Measurements from ENCODE around the gene LRCH1. TPM values are rescaled to one million over a fixed set of nuclear protein-coding genes. Genes with fewer than 3 reads are reported as not detected.
A peak's percentile ranks its signal among the peaks of the same experiment; 100 is the strongest.

LRCH1 gene
- total RNA-seq, 2 experiments from 2014 or later, result 16.9 to 18.1 TPM

GRCh38 chr13:46716821-46717220 lies 163.9 kb downstream of the LRCH1 start:
- H3K4me3 Mint-ChIP-seq, result no peak overlapping the region
- DNase-seq, result no peak
- H3K27ac Mint-ChIP-seq, result no peak overlapping the region
- no peaks in the 10 kb centered on the region for H3K4me1 Mint-ChIP-seq
- H3K27me3 Mint-ChIP-seq, result no peaks in the 10 kb centered on the region
- peaks cover 3% of the 10 kb centered on the region for H3K36me3 Mint-ChIP-seq
- no peaks in the 10 kb centered on the region for H3K9me3 Mint-ChIP-seq

GRCh38 chr13:46717275-46717674 lies 164.3 kb downstream of the LRCH1 start:
- no peaks in the 10 kb centered on the region for H3K4me1 Mint-ChIP-seq
- no peak for DNase-seq
- H3K36me3 Mint-ChIP-seq, result peaks cover 3% of the 10 kb centered on the region
- H3K9me3 Mint-ChIP-seq, result no peaks in the 10 kb centered on the region
- H3K27me3 Mint-ChIP-seq, result no peaks in the 10 kb centered on the region
- no peak overlapping the region for H3K4me3 Mint-ChIP-seq
- H3K27ac Mint-ChIP-seq, result no peak overlapping the region

- Mint-ChIP-seq H3K9me3 (no peaks in the 10 kb centered on the region), H3K27ac (no peak overlapping the region), H3K4me1 (no peaks in the 10 kb centered on the region), H3K36me3 (peaks cover 1% of the 10 kb centered on the region), H3K27me3 (no peaks in the 10 kb centered on the region), H3K4me3 (no peak overlapping the region)
- no peak for DNase-seq
Observed at GRCh38 chr13:46717856-46718255, 164.9 kb downstream of the LRCH1 start.

GRCh38 chr13:46720189-46720588 lies 167.2 kb downstream of the LRCH1 start:
- no peaks in the 10 kb centered on the region for H3K27me3 Mint-ChIP-seq
- peaks cover 16% of the 10 kb centered on the region for H3K36me3 Mint-ChIP-seq
- no peak overlapping the region for H3K4me3 Mint-ChIP-seq
- no peak overlapping the region for H3K27ac Mint-ChIP-seq
- H3K4me1 Mint-ChIP-seq, result no peaks in the 10 kb centered on the region
- H3K9me3 Mint-ChIP-seq, result no peaks in the 10 kb centered on the region
- no peak for DNase-seq

- H3K27ac Mint-ChIP-seq, result no peak overlapping the region
- H3K4me1 Mint-ChIP-seq, result no peaks in the 10 kb centered on the region
- peak; percentile 5 for DNase-seq
- H3K9me3 Mint-ChIP-seq, result no peaks in the 10 kb centered on the region
- no peak overlapping the region for H3K4me3 Mint-ChIP-seq
- H3K27me3 Mint-ChIP-seq, result no peaks in the 10 kb centered on the region
- peaks cover 16% of the 10 kb centered on the region for H3K36me3 Mint-ChIP-seq
Observed at GRCh38 chr13:46721054-46721453, 168.1 kb downstream of the LRCH1 start.

GRCh38 chr13:46726347-46726746 lies 173.4 kb downstream of the LRCH1 start:
- H3K4me3 Mint-ChIP-seq, result no peak overlapping the region
- DNase-seq, result no peak
- H3K4me1 Mint-ChIP-seq, result peaks cover 3% of the 10 kb centered on the region
- no peak overlapping the region for H3K27ac Mint-ChIP-seq
- H3K36me3 Mint-ChIP-seq, result peaks cover 43% of the 10 kb centered on the region
- no peaks in the 10 kb centered on the region for H3K9me3 Mint-ChIP-seq
- no peaks in the 10 kb centered on the region for H3K27me3 Mint-ChIP-seq

- Mint-ChIP-seq H3K27me3 (no peaks in the 10 kb centered on the region), H3K4me3 (no peak overlapping the region), H3K4me1 (peaks cover 3% of the 10 kb centered on the region), H3K36me3 (peaks cover 44% of the 10 kb centered on the region), H3K27ac (no peak overlapping the region), H3K9me3 (no peaks in the 10 kb centered on the region)
- peak; percentile 31 for DNase-seq
Observed at GRCh38 chr13:46728777-46729176, 175.8 kb downstream of the LRCH1 start.

GRCh38 chr13:46731535-46731934 lies 178.6 kb downstream of the LRCH1 start:
- Mint-ChIP-seq H3K9me3 (no peaks in the 10 kb centered on the region), H3K4me1 (peaks cover 3% of the 10 kb centered on the region), H3K4me3 (no peak overlapping the region), H3K27me3 (no peaks in the 10 kb centered on the region), H3K36me3 (peaks cover 29% of the 10 kb centered on the region), H3K27ac (no peak overlapping the region)
- no peak for DNase-seq

GRCh38 chr13:46735425-46735824 lies 182.5 kb downstream of the LRCH1 start:
- H3K27me3 Mint-ChIP-seq, result no peaks in the 10 kb centered on the region
- no peak overlapping the region for H3K4me3 Mint-ChIP-seq
- no peaks in the 10 kb centered on the region for H3K9me3 Mint-ChIP-seq
- no peak overlapping the region for H3K27ac Mint-ChIP-seq
- peaks cover 8% of the 10 kb centered on the region for H3K36me3 Mint-ChIP-seq
- no peaks in the 10 kb centered on the region for H3K4me1 Mint-ChIP-seq
- DNase-seq, result no peak

- Mint-ChIP-seq H3K4me1 (no peaks in the 10 kb centered on the region), H3K27ac (no peak overlapping the region), H3K4me3 (no peak overlapping the region), H3K36me3 (peaks cover 6% of the 10 kb centered on the region), H3K27me3 (no peaks in the 10 kb centered on the region), H3K9me3 (no peaks in the 10 kb centered on the region)
- DNase-seq, result no peak
Observed at GRCh38 chr13:46736541-46737310, 183.8 kb downstream of the LRCH1 start.

GRCh38 chr13:46738055-46738454 lies 185.1 kb downstream of the LRCH1 start:
- H3K27me3 Mint-ChIP-seq, result no peaks in the 10 kb centered on the region
- no peak overlapping the region for H3K27ac Mint-ChIP-seq
- H3K4me3 Mint-ChIP-seq, result no peak overlapping the region
- DNase-seq, result no peak
- peaks cover 5% of the 10 kb centered on the region for H3K36me3 Mint-ChIP-seq
- H3K9me3 Mint-ChIP-seq, result no peaks in the 10 kb centered on the region
- H3K4me1 Mint-ChIP-seq, result no peaks in the 10 kb centered on the region

- Mint-ChIP-seq H3K4me1 (no peaks in the 10 kb centered on the region), H3K36me3 (peaks cover 5% of the 10 kb centered on the region), H3K27me3 (no peaks in the 10 kb centered on the region), H3K27ac (no peak overlapping the region), H3K4me3 (no peak overlapping the region), H3K9me3 (no peaks in the 10 kb centered on the region)
- DNase-seq, result no peak
Observed at GRCh38 chr13:46738766-46739165, 185.8 kb downstream of the LRCH1 start.

- Mint-ChIP-seq H3K27ac (no peak overlapping the region), H3K9me3 (no peaks in the 10 kb centered on the region), H3K36me3 (peaks cover 5% of the 10 kb centered on the region), H3K4me3 (no peak overlapping the region), H3K27me3 (no peaks in the 10 kb centered on the region), H3K4me1 (no peaks in the 10 kb centered on the region)
- no peak for DNase-seq
Observed at GRCh38 chr13:46739447-46740098, 186.6 kb downstream of the LRCH1 start.

GRCh38 chr13:46743191-46743590 lies 190.2 kb downstream of the LRCH1 start:
- no peaks in the 10 kb centered on the region for H3K27me3 Mint-ChIP-seq
- H3K4me3 Mint-ChIP-seq, result no peak overlapping the region
- H3K27ac Mint-ChIP-seq, result no peak overlapping the region
- peaks cover 17% of the 10 kb centered on the region for H3K36me3 Mint-ChIP-seq
- DNase-seq, result no peak
- H3K9me3 Mint-ChIP-seq, result no peaks in the 10 kb centered on the region
- no peaks in the 10 kb centered on the region for H3K4me1 Mint-ChIP-seq

GRCh38 chr13:46745062-46745461 lies 192.1 kb downstream of the LRCH1 start:
- Mint-ChIP-seq H3K27ac (no peak overlapping the region), H3K36me3 (peaks cover 22% of the 10 kb centered on the region), H3K4me3 (no peak overlapping the region), H3K9me3 (no peaks in the 10 kb centered on the region), H3K4me1 (peaks cover 4% of the 10 kb centered on the region), H3K27me3 (no peaks in the 10 kb centered on the region)
- no peak for DNase-seq

- Mint-ChIP-seq H3K36me3 (peaks cover 25% of the 10 kb centered on the region), H3K9me3 (no peaks in the 10 kb centered on the region), H3K27ac (no peak overlapping the region), H3K27me3 (no peaks in the 10 kb centered on the region), H3K4me3 (no peak overlapping the region), H3K4me1 (peaks cover 7% of the 10 kb centered on the region)
- DNase-seq, result no peak
Observed at GRCh38 chr13:46745706-46746105, 192.7 kb downstream of the LRCH1 start.
